B cell (primary cell): ENCODE measurements around the gene CCDC136. TPM values are rescaled to one million over a fixed set of nuclear protein-coding genes. Genes with fewer than 3 reads are reported as not detected.

Experiments
- ATAC-seq: fragments of 200-7000 bp; cut with Tn5 transposase; one replicate; pipeline ENCODE4 v1.10.0; 2021; ENCODE audit warnings: low read depth, mild to moderate bottlenecking, moderate number of reproducible peaks, moderate library complexity
- CTCF ChIA-PET: fragments of 350-600 bp; sonication (Branson Sonifier 250); formaldehyde crosslinking; loops from one replicate; lab custom pipeline; 2021; ENCODE audit warnings: antibody characterized with exemption, inconsistent platforms; lab: Charles Lee
- POLR2A ChIA-PET: fragments of 350-600 bp; sonication (Branson Sonifier 250); formaldehyde crosslinking; loops from one replicate; lab custom pipeline; 2021; ENCODE audit warnings: antibody characterized with exemption; lab: Charles Lee
- DNase-seq: peaks from one replicate; pipeline ENCODE4 v3.0.0; 2013
- H2AFZ ChIP-seq: 2 replicates; pipeline ENCODE4 v1.6.1; 2012; ENCODE audit warnings: mild to moderate bottlenecking, low read depth, low read length; ENCODE audit not compliant: insufficient read depth, poor library complexity, severe bottlenecking
- H3K27ac ChIP-seq, 2 donors: 1 replicate in 1 of 2; 2 replicates in 1 of 2; pipeline ENCODE4 v1.5.1; 2012 to 2013; ENCODE audit warnings: low read length in 2 of 2, mild to moderate bottlenecking in 2 of 2, moderate library complexity in 1 of 2
- H3K27me3 ChIP-seq, 4 experiments: fragments of 200-600 bp in 1 of 4; sonication (generic) in 1 of 4; replicated peaks in 1 of 4; 1 replicate in 2 of 4; 2 replicates in 2 of 4; pipeline versions ENCODE4 v1.6.1 to v1.7.0; 2013 to 2016; ENCODE audit warnings: low read length in 3 of 4, mild to moderate bottlenecking in 2 of 4, mixed read lengths in 1 of 4, moderate library complexity in 1 of 4; ENCODE audit not compliant: insufficient read depth in 4 of 4, control insufficient read depth in 3 of 4; ENCODE audit errors: control extremely low read depth in 1 of 4
- H3K36me3 ChIP-seq, 2 experiments: replicated peaks in 1 of 2; 1 replicate in 1 of 2; 2 replicates in 1 of 2; pipeline versions ENCODE4 v1.6.1 to v1.7.1; 2013; ENCODE audit warnings: low read length in 1 of 2; ENCODE audit not compliant: insufficient read depth in 2 of 2, control insufficient read depth in 1 of 2; ENCODE audit errors: control extremely low read depth in 1 of 2, extremely low read depth in 1 of 2
- H3K4me1 ChIP-seq, 2 donors: fragments of 200-600 bp in 1 of 2; sonication (generic) in 1 of 2; 1 replicate in 1 of 2; 2 replicates in 1 of 2; pipeline versions ENCODE4 v1.5.1 to v1.6.1; 2013 to 2017; ENCODE audit warnings: low read length in 2 of 2; ENCODE audit not compliant: control insufficient read depth in 2 of 2, insufficient read depth in 2 of 2
- H3K4me2 ChIP-seq: replicated peaks from 2 replicates; pipeline ENCODE3; 2012; ENCODE audit warnings: mild to moderate bottlenecking, low read depth, low read length; ENCODE audit not compliant: poor library complexity, severe bottlenecking
- H3K4me3 ChIP-seq, 5 experiments: fragments of 200-600 bp in 1 of 5; sonication (generic) in 1 of 5; 1 replicate in 3 of 5; 2 replicates in 2 of 5; pipeline versions ENCODE4 v1.5.1 to v1.7.0; 2011 to 2016; ENCODE audit warnings: low read length in 4 of 5, mild to moderate bottlenecking in 4 of 5, low read depth in 2 of 5, control low read depth in 1 of 5, moderate library complexity in 1 of 5; ENCODE audit not compliant: insufficient read depth in 1 of 5; ENCODE audit errors: control extremely low read depth in 1 of 5, extremely low read depth in 1 of 5
- H3K79me2 ChIP-seq: fragments of 200-600 bp; sonication (generic); one replicate; pipeline ENCODE4 v1.6.0; 2016; ENCODE audit warnings: low read length; ENCODE audit not compliant: control insufficient read depth, insufficient read depth
- H3K9ac ChIP-seq: fragments of 200-600 bp; sonication (generic); 2 replicates; pipeline ENCODE4 v1.6.1; 2017; ENCODE audit warnings: mild to moderate bottlenecking, low read length, moderate library complexity
- H3K9me3 ChIP-seq, 3 donors: one replicate each; pipeline versions ENCODE4 v1.6.1 to v1.7.1; 2013; ENCODE audit warnings: low read length in 2 of 3; ENCODE audit not compliant: control insufficient read depth in 2 of 3, insufficient read depth in 1 of 3; ENCODE audit errors: control extremely low read depth in 1 of 3
- H4K20me1 ChIP-seq: 2 replicates; pipeline ENCODE4 v1.6.0; 2012; ENCODE audit warnings: mild to moderate bottlenecking, low read length; ENCODE audit not compliant: insufficient read depth, control insufficient read depth, poor library complexity, severe bottlenecking
- H3K27ac Mint-ChIP-seq: one replicate; pipeline ENCODE4 v1.8.0; 2021; ENCODE audit warnings: mixed read lengths
- H3K27me3 Mint-ChIP-seq: one replicate; pipeline ENCODE4 v1.8.0; 2021; ENCODE audit warnings: mixed read lengths
- H3K4me1 Mint-ChIP-seq: one replicate; pipeline ENCODE4 v1.8.0; 2021; ENCODE audit warnings: mixed read lengths
- H3K4me3 Mint-ChIP-seq: one replicate; pipeline ENCODE4 v1.8.0; 2021; ENCODE audit warnings: mixed read lengths
- H3K9me3 Mint-ChIP-seq: one replicate; pipeline ENCODE4 v1.8.0; 2022; ENCODE audit warnings: mixed read lengths; ENCODE audit not compliant: insufficient read depth
- EZH2 ChIP-seq: IDR thresholded peaks from 2 replicates; pipeline ENCODE4 v1.6.1; 2012; ENCODE audit warnings: borderline replicate concordance, low read depth, mild to moderate bottlenecking, moderate library complexity, low read length; ENCODE audit not compliant: insufficient read depth, poor library complexity, severe bottlenecking
- WGBS: methylation state at CpG from one replicate; pipeline ENCODE4 v1.1.5; 2013; ENCODE audit warnings: missing lambda C conversion rate; ENCODE audit not compliant: insufficient coverage; 5-methylcytosine and 5-hydroxymethylcytosine counted together
- intact Hi-C: fragments of 100-400 bp; cut with micrococcal nuclease; formaldehyde crosslinking; loops from one replicate; pipeline ENCODE4 v1.10.0; 2022
- polyA plus RNA-seq: library from polyadenylated mRNA; depleted of rRNA; stranded (reverse); fragments of >200 nt; gene quantifications from 2 replicates; pipeline ENCODE4 v1.2.3, GENCODE V29; 2012
- total RNA-seq, 2 donors: library from RNA; stranded (reverse); fragments of 120-200 nt in 1 of 2; gene quantifications; 1 replicate in 1 of 2; 2 replicates in 1 of 2; pipeline versions ENCODE4 v1.2.3 to v1.2.4, GENCODE V29; 2013 to 2022
- TF ChIP-seq, protein P1 (sequence below): fragments of 200-600 bp; IDR thresholded peaks from one replicate; pipeline ENCODE4 v1.8.0; 2022; ENCODE audit warnings: antibody characterized with exemption, mild to moderate bottlenecking

Gene CCDC136
- total and polyA plus RNA-seq, 2 donors (not counting 1 experiment from before 2014, with no cell fraction given) = 2.2 to 13.9 TPM

DNA sequence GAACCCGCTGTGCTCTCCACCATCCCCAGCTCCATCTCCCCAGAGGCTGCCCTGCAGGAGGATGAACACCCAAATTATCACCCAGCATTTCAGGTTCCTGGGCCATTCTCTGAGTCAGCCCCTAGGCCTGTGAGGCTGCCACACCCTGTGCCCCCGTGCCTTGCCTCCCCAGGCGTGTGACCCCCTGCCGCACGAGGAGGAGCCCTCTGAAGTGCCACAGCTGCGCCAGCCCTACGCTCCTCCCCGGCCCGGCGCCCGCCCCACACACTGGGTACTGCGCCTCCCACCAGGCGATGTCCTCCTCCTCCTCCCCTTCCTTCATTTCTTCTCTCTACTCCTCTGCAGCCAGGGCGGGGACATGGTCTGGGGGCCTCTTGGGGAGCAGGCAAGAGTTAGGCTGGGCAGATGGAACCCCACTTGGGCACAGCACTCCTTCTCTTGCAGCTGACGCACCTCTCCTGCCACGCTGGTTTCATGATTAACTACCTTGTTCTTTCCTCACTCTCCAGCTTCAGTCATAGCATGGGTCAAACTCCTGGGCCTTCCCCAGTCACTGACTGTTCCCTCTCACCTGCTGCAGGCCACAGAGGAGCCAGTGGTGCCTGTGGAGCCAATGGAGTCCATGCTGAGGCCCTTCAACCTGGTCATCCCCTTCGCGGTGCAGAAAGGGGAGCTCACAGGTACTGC lies 58.2 kb downstream of the CCDC136 start:
- Histone ChIP-seq H3K4me3 (no peak overlapping the region), H3K36me3 (no peaks in the 10 kb centered on the region), H4K20me1 (no peaks in the 10 kb centered on the region), H3K9ac (no peak overlapping the region), H3K4me2 (no peak overlapping the region), H3K79me2 (no peaks in the 10 kb centered on the region), H3K4me1 (no peaks in the 10 kb centered on the region), H3K9me3 (no peaks in the 10 kb centered on the region), H2AFZ (no peak overlapping the region), H3K27me3 (no peaks in the 10 kb centered on the region), H3K27ac (no peak overlapping the region)
- ChIA-PET POLR2A (no interaction called here), CTCF (no interaction called here)
- TF ChIP-seq, protein P1, sequence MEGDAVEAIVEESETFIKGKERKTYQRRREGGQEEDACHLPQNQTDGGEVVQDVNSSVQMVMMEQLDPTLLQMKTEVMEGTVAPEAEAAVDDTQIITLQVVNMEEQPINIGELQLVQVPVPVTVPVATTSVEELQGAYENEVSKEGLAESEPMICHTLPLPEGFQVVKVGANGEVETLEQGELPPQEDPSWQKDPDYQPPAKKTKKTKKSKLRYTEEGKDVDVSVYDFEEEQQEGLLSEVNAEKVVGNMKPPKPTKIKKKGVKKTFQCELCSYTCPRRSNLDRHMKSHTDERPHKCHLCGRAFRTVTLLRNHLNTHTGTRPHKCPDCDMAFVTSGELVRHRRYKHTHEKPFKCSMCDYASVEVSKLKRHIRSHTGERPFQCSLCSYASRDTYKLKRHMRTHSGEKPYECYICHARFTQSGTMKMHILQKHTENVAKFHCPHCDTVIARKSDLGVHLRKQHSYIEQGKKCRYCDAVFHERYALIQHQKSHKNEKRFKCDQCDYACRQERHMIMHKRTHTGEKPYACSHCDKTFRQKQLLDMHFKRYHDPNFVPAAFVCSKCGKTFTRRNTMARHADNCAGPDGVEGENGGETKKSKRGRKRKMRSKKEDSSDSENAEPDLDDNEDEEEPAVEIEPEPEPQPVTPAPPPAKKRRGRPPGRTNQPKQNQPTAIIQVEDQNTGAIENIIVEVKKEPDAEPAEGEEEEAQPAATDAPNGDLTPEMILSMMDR = no peak
- TF ChIP-seq EZH2 = no peak
- Mint-ChIP-seq H3K27ac (no peak overlapping the region), H3K4me3 (no peak overlapping the region), H3K27me3 (no peaks in the 10 kb centered on the region), H3K4me1 (no peaks in the 10 kb centered on the region), H3K9me3 (no peaks in the 10 kb centered on the region)
- ATAC-seq = no peak
- intact Hi-C loops = no loop called here
- DNase-seq = no peak
- 92% methylated on average over 17 of the region's 18 CpGs for WGBS

DNA sequence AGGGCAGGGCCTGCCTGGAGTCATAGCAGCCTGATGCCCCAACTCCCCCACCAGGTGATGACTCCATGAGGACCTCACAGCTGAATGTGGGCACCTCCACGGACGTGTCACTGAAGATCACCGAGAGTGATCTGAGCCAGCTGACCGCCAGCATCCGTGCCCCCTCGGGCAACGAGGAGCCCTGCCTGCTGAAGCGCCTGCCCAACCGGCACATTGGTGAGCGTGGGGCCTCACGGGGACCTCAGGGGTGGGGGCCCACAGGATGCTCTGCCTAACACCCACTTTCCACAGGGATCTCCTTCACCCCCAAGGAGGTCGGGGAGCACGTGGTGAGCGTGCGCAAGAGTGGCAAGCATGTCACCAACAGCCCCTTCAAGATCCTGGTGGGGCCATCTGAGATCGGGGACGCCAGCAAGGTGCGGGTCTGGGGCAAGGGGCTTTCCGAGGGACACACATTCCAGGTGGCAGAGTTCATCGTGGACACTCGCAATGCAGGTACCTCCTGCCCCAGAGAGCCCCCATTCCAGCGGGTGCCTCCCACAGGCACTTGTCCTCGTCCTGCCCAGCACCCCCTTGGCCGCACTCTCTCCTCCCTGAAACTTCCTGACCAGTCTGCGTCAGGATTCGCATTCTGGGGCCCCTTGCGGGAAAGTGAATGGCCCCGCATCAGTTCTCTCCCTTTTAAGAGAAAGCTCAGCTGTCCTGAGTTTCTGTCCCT lies 60.9 kb downstream of the CCDC136 start:
- Mint-ChIP-seq H3K9me3 (no peaks in the 10 kb centered on the region), H3K27me3 (no peaks in the 10 kb centered on the region), H3K4me3 (no peak overlapping the region), H3K27ac (no peak overlapping the region), H3K4me1 (no peaks in the 10 kb centered on the region)
- ATAC-seq (no peak), DNase-seq (no peak)
- Histone ChIP-seq H4K20me1 (no peaks in the 10 kb centered on the region), H3K27me3 (no peaks in the 10 kb centered on the region), H3K9me3 (no peaks in the 10 kb centered on the region), H3K36me3 (no peaks in the 10 kb centered on the region), H2AFZ (no peak overlapping the region), H3K4me2 (no peak overlapping the region), H3K4me1 (no peaks in the 10 kb centered on the region), H3K9ac (no peak overlapping the region), H3K4me3 (no peak overlapping the region), H3K79me2 (no peaks in the 10 kb centered on the region), H3K27ac (no peak overlapping the region)
- TF ChIP-seq, protein P1 = no peak
- POLR2A ChIA-PET = no interaction called here
- WGBS = 92% methylated on average over 26 of the region's 28 CpGs
- intact Hi-C loops = no loop called here
- CTCF ChIA-PET = interaction anchor here (0.8 kb wide), 1 partner anchor 10 kb away, joined by 3 read pairs; the partner anchor contains the start of gene ATP6V1F
